UCSD-AML1 (cell line): ENCODE data around the gene TACC2.
"Not testable (repeated sequence)": the region's sequence is repeated elsewhere in the genome, so short reads cannot be mapped to it uniquely, and the experiment has no call there.

ENCODE experiments used
- DNase-seq: peaks from one replicate; lab custom pipeline; 2025; ENCODE audit not compliant: unreplicated experiment; lab: John Stamatoyannopoulos, UW

The TACC2 gene

DNA sequence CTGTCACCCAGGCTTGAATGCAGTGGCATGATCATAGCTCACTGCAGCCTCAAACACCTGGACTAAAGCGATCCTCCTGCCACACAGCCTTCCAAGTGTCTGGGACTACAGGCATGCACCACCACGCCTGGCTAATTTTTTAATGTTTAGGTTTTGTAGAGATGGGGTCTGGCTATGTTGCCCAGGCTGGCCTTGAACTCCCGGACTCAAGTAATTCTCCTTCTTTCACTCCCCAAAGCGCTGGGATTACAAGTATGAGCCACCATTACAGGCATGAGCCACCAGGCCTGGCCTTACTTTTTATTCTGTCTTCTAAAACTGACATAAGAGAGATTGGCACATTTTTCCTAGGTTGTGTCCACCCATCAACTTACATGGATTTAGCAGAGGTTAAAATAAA is 33.3 kb downstream of the TACC2 start:
- DNase-seq: no peak

DNA sequence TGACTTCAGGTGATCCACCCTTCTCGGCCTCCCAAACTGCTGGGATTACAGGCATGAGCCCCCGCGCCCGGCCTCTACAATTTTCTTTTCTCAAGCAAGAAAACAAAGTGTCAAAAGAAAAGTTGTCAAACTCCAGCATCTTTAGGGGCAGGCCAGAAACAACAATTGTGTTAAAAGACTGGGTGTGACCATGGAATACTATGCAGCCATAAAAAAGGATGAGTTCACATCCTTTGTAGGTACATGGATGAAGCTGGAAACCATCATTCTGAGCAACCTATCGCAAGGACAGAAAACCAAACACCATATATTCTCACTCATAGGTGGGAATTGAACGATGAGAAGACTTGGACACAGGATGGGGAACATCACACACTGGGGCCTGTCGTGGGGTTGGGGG is 34.3 kb downstream of the TACC2 start:
- not testable (repeated sequence) for DNase-seq

DNA sequence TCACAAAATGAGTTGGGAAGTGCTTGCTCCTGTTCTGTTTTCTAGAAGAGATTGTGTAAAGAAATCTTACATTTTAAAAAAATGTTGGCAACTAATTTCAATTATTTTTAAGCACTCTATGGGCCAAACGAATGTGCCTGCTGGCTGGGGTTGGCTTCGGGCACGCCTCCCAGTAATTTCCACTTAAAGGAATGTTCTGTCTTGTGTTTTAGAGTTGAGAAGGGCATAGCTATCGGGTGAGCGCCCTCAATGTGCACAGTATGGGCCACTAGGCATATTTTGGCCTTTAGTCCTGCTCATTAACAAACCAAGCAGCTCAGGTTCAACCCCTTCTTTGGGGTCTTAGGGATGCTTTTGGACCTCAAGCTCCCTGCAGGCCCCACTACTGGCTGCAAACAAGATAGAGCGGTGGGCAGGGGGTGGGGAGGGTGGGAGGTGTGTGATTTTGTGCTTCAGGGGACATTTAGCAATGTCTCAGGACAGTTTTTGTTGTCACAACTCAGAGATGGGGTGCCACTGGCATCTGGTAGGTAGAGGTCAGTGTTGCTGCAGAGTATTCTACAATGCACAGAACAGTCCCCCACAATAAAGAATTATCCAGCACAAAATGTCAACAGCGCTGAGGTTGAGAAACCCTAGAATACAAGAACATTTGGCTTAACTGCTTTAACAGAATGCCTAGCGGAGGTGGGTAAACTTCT is 40.7 kb downstream of the TACC2 start:
- no peak for DNase-seq

DNA sequence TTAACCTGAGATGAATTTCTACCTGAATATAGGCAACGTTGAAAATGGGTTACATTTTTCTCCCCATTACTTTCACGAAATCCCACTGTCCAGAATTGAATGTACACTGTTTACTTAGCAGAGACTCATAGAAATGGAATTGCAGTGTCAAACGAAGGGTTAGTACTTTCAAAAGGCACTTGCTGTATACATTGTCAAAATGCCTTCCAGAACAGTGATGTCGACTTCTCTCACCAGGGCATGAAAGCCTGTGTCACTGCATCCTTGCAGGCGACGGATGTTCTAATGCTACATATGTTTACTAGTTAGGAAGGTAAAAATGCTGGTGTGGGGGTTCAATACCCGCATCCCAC is 41.2 kb downstream of the TACC2 start:
- DNase-seq: no peak

DNA sequence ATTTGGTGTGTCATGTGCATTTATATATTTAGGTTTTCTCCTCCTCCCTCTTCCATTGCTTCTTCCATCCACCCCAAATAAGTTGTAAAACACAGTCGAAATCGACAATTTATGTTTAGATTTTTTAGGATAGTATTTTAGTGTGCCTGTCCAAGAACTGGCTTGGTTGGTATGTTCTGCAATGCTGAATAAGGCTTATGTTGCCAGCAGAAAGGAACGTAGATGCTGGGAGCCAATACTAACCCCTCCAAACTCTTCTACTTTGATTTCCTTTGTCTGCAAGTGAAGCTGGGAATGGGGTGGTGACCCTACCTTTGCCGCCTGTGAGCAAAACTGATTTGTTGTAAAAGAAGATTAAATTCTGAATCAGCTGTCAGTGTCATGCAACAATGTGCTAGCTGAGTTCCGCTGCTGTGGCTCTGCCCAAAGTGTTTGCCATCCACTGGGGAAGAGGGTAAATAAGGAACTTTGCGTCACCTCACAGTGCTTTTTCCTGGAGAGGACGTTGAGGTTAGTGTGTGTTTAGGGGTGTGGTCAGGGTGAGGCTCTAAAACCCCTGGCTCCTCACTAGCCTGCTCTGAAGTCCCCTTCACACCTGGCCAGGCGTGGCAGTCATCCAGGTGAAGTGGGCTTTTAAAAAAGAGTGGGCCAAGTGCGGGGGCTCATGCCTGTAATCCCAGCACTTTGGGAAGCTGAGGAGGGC is 44.4 kb downstream of the TACC2 start:
- DNase-seq: no peak

DNA sequence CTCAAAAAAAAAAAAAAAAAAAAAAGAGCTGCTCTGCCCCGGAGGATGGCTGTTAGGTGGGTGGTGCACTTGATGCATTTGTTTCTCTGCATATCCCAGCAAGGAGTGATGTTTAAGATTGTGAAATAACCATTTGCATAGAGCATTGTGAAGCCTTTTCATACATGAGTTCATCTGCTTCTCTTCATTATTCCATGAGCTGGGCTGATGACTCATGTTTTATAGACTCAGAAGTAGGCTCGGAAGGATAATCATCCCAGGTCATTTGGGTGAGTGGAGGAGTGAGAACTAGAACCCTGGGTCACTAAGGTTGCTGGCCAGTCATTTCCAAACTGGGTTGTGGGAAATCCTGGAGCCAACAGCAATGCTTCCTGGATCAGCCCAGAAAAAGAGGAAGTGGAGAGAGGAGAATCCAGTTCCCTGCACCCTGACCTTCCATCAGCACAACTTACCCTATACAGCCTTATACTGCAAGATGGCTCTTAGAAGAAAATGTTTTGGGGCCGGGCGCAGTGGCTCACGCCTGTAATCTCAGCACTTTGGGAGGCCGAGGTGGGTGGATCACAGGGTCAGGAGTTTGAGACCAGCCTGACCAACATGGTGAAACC is 45.3 kb downstream of the TACC2 start:
- no peak for DNase-seq

DNA sequence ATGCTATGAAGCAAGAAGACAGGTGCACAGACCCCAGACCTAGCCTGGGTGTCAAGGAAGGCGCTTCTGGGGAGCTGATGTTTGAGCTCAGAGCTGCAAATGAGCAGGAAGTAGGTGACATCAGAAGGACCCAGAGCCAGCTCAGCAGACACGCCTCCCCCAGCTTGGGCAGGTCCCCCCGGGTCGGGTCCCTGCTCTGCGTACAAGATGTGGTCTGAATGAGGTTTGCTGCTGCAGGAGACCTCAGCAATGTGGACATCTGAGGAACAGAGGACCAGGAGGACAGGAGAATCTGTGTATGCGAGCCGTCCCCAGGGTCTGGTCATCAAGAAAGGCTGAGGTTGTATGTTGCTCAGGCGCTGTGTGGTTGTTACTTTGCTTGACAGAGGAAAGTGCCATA is 51.8 kb downstream of the TACC2 start:
- DNase-seq: no peak

DNA sequence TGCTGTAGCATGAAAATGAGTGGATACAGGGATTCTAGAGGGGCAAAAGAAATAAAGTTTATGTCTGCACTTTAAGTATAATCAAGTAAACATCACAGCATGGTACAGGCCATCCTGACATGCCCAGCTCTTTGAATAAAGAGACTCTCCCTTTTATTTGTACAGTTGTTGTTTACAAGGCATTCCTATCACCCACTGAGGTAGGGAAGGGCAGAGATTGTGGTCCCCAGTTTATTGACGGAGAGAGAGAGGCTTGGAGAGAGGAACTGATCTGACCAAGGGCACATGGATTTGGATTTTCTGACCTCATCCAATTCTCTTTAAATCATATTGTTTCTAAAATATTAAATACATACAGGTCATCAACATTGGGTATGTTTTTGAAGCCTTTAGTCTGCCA is 53.9 kb downstream of the TACC2 start:
- DNase-seq: no peak

DNA sequence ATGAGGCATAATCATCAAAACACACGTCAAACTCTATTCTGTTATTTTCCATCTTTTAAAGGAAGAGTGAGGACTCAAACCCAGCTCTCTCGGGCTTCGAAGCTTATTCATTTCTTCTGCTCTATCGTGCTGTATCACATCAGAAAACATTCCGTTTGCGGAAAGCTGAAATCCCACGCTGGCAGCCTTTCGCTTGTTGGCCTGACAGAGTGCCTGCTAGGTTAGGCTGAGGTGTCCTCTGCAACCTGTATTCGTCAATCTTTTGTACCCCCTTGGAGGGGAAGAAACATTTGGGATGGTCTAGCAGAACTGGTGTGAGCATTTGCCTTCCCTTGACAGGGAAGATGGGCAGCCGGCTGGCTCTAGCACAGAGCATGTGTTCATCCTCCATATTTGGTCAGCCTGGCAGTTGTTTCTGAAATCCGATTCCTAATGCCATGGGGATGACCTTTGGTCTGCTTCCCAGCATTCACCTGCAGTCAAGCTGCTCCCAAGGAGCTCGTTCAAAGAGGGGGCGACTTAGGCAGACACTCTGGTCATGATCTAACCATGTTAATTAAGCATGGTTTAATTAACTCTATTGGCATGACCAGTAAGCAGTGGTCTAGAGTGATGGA is 55.2 kb downstream of the TACC2 start:
- no peak for DNase-seq

DNA sequence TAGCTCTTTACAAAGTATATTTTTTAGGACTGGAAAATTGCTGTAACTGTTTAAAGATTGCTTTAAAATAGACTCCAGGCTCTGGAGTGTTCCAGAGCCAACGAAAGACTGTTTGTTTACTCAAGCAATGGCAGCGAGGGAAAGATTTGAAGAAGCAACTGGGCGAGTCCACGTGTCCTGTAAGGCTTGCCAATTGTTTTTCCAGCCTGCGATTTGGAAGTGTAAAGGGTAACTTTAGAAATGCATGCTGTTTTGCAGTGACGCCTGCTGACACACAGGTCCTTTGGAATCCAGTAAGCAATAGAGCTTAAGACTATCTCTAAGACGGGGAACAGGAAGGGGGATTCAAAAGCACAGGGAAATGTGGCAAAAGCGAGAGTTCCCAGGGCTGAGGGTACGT is 55.8 kb downstream of the TACC2 start:
- DNase-seq: no peak

DNA sequence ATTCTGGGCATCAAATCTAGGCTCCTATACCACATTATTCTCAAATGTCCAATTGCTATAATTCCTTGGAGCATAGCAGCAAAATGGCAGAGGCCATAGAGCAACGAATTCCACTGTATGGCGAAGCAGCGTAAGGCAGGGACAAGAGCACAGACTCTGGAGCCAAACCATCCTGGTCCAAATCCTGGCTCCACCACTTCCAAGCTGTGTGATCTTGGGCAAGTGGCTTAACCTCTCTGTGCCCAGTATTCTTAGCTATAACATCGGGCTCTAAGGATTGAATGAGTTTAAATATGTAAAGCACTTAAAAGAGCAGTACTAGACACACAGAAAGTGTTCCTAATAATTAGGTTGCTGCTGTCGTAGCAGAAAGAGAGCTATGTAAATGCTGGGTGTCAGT is 56.2 kb downstream of the TACC2 start:
- no peak for DNase-seq

DNA sequence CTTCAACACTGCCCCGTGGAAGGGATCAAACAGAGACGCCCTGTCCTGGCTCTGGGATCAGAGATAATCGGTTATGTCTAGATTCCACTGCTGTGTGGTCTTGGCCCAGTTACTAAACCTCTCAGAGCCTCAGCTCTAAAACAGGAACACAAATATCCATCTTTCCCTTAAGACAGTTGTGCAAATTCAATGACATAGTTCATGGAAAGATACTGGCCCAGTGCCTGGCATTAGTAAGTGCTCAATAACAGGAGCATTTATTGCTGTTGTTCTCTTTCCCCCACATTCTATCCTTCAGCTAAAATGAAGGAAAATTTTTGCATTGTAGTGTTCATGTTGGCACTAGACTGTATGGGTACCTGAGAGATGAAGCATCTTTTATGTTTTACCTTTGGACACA is 58.6 kb downstream of the TACC2 start:
- no peak for DNase-seq

DNA sequence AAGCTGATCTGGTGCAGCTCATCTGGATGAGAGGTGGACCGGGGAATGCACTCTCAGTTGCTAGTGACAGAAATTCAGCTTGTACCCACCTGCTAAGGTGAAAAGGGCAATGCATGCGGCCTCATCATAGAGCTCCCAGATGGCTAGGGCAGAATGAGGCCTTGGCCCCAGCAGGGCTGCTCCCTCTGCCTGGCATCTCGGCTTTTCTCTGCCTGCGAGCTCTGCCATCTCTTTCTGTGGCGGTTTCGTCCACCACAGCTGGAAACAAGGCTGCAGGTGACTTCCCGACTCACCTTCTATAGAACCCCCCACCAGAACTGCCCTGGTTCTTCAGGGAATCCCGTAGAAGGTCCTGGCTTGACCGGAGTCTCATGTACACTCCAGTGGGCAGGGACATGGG is 60.1 kb downstream of the TACC2 start:
- DNase-seq: no peak

DNA sequence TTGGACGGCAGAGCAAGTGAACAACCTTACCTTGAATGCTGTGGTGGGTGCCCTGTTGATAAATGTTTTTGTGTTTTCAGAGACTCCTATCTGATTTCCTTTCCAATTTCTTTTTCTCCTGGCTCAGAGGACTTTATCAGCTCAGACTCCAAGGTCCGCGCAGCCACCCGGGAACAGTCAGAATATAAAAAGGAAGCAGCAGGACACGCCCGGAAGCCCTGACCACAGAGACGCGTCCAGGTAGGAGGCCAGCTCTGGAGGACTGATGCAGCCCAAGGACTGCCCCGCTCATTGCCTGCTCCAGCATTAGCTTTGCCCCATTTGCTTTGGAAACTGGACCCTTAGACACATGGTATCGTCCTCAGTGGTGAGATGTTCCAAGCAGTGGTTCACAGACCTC is 61.3 kb downstream of the TACC2 start:
- no peak for DNase-seq

DNA sequence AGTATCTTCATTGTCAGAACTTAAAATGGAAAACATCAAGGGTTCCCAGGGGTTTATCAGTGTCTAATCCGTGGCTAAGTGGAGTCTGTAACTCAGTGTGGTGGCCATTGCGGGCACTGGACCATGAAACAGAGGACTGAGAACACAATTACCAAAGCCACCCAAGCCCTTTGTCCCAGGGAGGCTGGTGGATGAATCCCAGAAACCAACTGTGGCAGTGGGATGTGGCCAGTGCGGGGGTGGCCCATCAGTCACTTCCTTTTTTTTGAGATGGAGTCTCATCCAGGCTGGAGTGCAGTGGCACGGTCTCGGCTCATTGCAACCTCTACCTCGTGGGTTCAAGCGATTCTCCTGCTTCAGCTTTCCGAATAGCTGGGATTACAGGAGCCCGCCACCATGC is 61.8 kb downstream of the TACC2 start:
- DNase-seq: no peak

DNA sequence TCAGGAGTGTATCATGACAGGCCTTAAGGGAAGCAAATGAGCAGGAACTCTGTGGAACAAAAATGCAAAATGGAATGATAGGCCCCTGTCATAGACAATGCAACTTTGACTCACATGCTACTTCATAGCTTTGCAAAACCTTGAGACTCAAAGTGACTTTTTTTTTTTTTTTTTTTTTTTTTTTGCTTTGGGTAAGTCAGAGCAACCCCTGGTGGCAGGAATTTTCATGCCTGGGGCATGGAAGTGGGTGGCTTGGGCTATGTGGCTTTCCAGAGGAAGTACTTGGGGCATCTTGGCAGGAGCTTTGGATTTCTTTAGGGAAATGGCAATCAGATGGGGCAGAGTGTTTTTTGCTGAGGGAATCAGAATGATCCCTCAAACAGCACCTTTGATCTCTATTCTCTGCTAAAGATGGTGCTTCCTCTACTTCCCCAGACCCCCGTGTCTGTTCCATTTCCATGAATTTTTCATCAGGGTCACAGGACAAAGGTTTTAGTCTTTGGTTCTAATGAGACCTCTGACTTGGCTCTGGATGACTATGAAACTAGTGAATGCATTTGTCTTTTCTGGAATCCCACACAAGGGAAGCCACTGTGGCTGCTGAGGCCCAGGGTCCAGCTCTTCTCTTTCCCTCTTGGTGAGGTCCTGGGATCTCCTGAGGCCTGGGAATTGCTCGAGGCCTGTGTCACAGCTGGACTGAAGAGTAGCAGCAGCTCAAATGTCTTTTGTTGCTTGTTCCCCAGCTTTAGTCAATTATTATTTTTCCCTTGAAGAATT is 62.8 kb downstream of the TACC2 start:
- DNase-seq: peak; percentile 27

DNA sequence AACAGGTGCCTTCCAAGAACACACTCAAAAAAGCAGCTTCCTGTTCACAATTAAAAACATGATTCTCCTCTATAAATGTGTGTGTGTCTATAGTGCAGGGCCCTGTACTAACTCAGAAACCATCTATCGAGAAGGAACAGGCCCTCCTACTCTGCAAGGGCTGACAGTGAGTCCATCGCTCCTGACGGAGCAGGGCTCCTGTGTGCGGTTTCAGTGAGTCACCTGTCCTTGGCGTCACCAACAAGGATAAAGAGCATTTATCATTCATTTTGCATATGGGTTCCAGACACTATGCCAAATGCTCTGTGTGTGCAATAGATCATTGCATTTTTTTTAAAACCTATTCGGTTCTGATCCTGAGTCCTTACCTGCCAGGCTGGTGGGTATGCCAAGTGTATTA is 63.7 kb downstream of the TACC2 start:
- DNase-seq: no peak

DNA sequence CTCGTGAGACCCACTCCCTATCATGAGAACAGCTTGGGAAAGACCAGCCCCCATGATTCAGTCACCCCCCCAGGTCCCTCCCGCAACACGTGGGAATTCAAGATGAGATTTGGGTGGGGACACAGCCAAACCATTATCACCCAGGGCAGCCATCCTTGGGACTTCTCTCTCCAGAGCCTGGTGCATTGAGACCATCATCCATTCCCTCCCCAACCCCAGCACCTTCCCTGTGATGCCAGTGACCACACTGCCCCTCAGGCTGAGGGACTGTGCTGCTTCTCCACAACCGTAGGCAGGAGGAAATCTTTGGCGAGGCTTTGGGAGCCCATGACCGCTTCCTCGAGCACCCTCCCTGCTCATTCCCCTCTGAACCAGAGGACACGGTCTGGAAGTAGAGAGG is 64.4 kb downstream of the TACC2 start:
- DNase-seq: no peak

DNA sequence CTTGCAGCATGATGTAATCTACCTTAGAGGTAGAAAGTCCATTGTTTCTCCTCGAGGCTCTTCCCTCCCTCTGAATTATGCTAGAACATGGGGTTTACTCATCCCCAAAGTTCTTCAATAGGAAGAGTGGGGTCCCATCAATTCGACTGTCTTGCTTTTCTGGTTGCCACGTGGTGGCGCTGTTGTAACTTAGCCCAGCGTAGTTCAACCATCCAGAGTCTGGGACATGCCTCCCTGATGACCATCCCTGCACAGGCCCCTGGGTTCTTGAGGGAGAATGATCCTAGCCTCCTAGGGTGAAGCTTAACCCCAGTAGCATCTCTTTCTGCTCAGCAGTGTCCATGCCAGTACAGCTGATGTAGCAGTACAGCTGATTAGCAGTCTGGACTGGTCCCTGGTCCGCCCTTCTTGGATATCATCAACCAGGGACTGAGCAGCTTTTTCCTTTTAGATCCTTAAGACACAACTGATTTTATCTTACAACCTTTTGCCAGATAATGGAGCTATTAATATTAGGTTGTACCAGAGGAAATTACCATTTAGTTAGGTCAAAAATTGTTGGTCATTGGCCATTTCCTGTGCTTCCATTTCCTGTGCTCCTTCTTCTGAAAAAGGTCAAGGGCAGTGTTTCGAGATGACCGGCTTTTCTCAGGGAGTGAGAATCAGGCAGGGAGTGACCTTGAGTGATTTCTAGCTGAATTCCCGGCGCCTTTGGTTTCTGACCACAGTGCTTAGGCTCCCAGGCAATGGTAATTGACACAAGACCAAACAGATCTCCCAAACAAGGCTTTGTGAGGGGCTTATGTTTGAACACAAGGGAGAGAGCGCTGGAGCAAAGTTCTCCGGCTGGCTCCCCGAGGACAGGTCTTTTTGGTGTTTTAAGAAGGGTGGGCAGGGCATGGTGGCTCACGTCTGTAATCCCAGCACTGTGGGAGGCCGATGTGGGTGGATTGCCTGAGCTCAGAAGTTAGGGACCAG is 65.4 kb downstream of the TACC2 start:
- DNase-seq: peak; percentile 22

DNA sequence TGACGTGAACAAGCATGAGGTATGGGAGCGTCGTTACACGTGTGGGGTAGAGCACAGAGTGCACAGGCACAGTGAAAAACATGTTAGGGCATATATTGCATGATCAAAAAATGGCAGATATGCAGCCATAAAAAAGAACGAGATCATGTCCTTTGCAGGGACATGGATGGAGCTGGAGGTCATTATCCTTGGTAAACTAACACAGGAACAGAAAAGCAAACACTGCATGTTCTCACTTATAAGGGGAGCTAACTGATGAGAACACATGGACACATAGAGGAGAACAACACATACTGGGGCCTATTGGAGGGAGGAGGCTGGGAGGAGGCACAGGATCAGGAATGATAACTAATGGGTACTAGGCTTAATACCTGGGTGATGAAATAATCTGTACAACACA is 66.3 kb downstream of the TACC2 start:
- no peak for DNase-seq
